ENCODE results near the gene EXOSC7. TPM values are rescaled to one million over a fixed set of nuclear protein-coding genes. Genes with fewer than 3 reads are reported as not detected.

EXOSC7 gene
- total RNA-seq, 1 donor from 2014 or later, result 51.2 TPM

GRCh38 chr3:45023675-45024074, 47.6 kb downstream of the EXOSC7 start:
- Histone ChIP-seq H3K36me3 (no peaks in the 10 kb centered on the region), H3K27ac (no peak overlapping the region), H3K4me3 (no peak overlapping the region), H3K9me3 (no peaks in the 10 kb centered on the region), H3K4me1 (peaks cover 14 to 26% of the 10 kb centered on the region in 2 donors), H3K27me3 (no peaks in the 10 kb centered on the region)
- intact Hi-C loops (cut with DNase I), result no loop called here
- no peak for DNase-seq (ENCODE audit: low spot score in 2 of 2)
- TF ChIP-seq CTCF (IDR thresholded peaks at IDR 0.05), result no peak

GRCh38 chr3:45024542-45025255, 48.7 kb downstream of the EXOSC7 start:
- Histone ChIP-seq H3K4me3 (no peak overlapping the region), H3K4me1 (peaks cover 14 to 28% of the 10 kb centered on the region in 2 donors), H3K36me3 (no peaks in the 10 kb centered on the region), H3K9me3 (no peaks in the 10 kb centered on the region), H3K27me3 (no peaks in the 10 kb centered on the region), H3K27ac (peak overlapping the region; percentile 29 to 58)
- no peak for TF ChIP-seq CTCF (IDR thresholded peaks at IDR 0.05)
- no peak for DNase-seq (ENCODE audit: low spot score in 2 of 2)
- intact Hi-C loops (cut with DNase I), result no loop called here

- H3K27ac ChIP-seq, result peak within 1 kb of the TSS; percentile 42 to 71
- peaks cover 14 to 28% of the 10 kb centered on the region in 2 donors for H3K4me1 ChIP-seq
- intact Hi-C loops (cut with DNase I), result loop anchor here (2.0 kb wide), 1 partner anchor 13 kb away; no protein-coding TSS in a partner anchor
Observed at GRCh38 chr3:45026038-45026437, 50.0 kb downstream of the EXOSC7 start, which contains the start of gene CLEC3B. TSS of gene CLEC3B (plus strand) at chr3:45026303. CDS start at chr3:45026363, 60 bp downstream.

GRCh38 chr3:45026957-45027356, 50.9 kb downstream of the EXOSC7 start:
- peak in 1 of 2 donors; percentile 90 for DNase-seq (ENCODE audit: low spot score in 2 of 2)
- Histone ChIP-seq H3K4me3 (peak overlapping the region in 1 of 2 donors; percentile 51), H3K9me3 (no peaks in the 10 kb centered on the region), H3K27me3 (no peaks in the 10 kb centered on the region), H3K4me1 (peaks cover 14 to 28% of the 10 kb centered on the region in 2 donors), H3K36me3 (no peaks in the 10 kb centered on the region), H3K27ac (peak overlapping the region; percentile 42 to 71)
- intact Hi-C loops (cut with DNase I), result loop anchor here (2.0 kb wide), 1 partner anchor 14 kb away; no protein-coding TSS in a partner anchor
- no peak for TF ChIP-seq CTCF (IDR thresholded peaks at IDR 0.05)

More at GRCh38 chr3:45026038-45026437, 50.0 kb downstream of the EXOSC7 start, which contains the start of gene CLEC3B:
- Histone ChIP-seq H3K4me3 (peak within 1 kb of the TSS; percentile 27 to 51), H3K36me3 (no peaks in the 10 kb centered on the region), H3K9me3 (no peaks in the 10 kb centered on the region), H3K27me3 (no peaks in the 10 kb centered on the region)
- peak in 1 of 2 donors; percentile 81 for DNase-seq (ENCODE audit: low spot score in 2 of 2)
- no peak for TF ChIP-seq CTCF (IDR thresholded peaks at IDR 0.05)

- peak overlapping the region in 1 of 2 donors; percentile 51 for H3K4me3 ChIP-seq
- H3K9me3 ChIP-seq, result no peaks in the 10 kb centered on the region
- peaks cover 14 to 28% of the 10 kb centered on the region in 2 donors for H3K4me1 ChIP-seq
- H3K27ac ChIP-seq, result peak overlapping the region; percentile 42 to 71
- no peaks in the 10 kb centered on the region for H3K27me3 ChIP-seq
- intact Hi-C loops (cut with DNase I), result loop anchor here (2.0 kb wide), 1 partner anchor 15 kb away; no protein-coding TSS in a partner anchor
- H3K36me3 ChIP-seq, result no peaks in the 10 kb centered on the region
- DNase-seq (ENCODE audit: low spot score in 2 of 2), result no peak
- TF ChIP-seq CTCF (IDR thresholded peaks at IDR 0.05), result no peak
Observed at GRCh38 chr3:45027441-45027840, 51.4 kb downstream of the EXOSC7 start.

Data from ascending aorta (tissue), 2 donors.